IMR-90 (cell line): ENCODE results near the gene SNX14.

Experiments
- CEBPB ChIP-seq: IDR thresholded peaks from 2 replicates; pipeline ENCODE4 v1.6.1; 2012; ENCODE audit warnings: low read depth, low read length, improper control_type of control experiment
- FOS ChIP-seq: fragments of 150-350 bp; IDR thresholded peaks from 2 replicates; pipeline ENCODE4 v1.6.1; 2016; ENCODE audit warnings: low read depth, low read length
- MAFK ChIP-seq: IDR thresholded peaks from 2 replicates; pipeline ENCODE4 v1.6.1; 2012; ENCODE audit warnings: low read depth, low read length, improper control_type of control experiment
- MAZ ChIP-seq: IDR thresholded peaks from 2 replicates; pipeline ENCODE4 v1.6.1; 2012; ENCODE audit warnings: low read depth, mild to moderate bottlenecking, low read length, improper control_type of control experiment, moderate library complexity, borderline replicate concordance
- MXI1 ChIP-seq: IDR thresholded peaks from 2 replicates; pipeline ENCODE4 v1.6.1; 2012; ENCODE audit warnings: low read depth, mild to moderate bottlenecking, low read length, moderate library complexity, borderline replicate concordance
- POLR2A ChIP-seq: IDR thresholded peaks from 2 replicates; pipeline ENCODE4 v1.6.1; 2012; ENCODE audit warnings: mild to moderate bottlenecking, low read depth, low read length
- RCOR1 ChIP-seq: IDR thresholded peaks from 2 replicates; pipeline ENCODE4 v1.6.1; 2012; ENCODE audit warnings: mild to moderate bottlenecking, low read length, improper control_type of control experiment; ENCODE audit not compliant: insufficient replicate concordance
- RFX5 ChIP-seq: IDR thresholded peaks from 2 replicates; pipeline ENCODE4 v1.8.0; 2012; ENCODE audit warnings: low read depth, mild to moderate bottlenecking, low read length, moderate library complexity
- SMC3 ChIP-seq: fragments of 150-350 bp; IDR thresholded peaks from 2 replicates; pipeline ENCODE4 v1.6.1; 2016; ENCODE audit warnings: low read depth, mild to moderate bottlenecking, antibody characterized with exemption, low read length, moderate library complexity
- TF ChIP-seq, protein P1 (sequence below): conservative IDR thresholded peaks from 2 replicates; pipeline ENCODE4 v1.5.1; 2012; ENCODE audit warnings: mild to moderate bottlenecking, low read depth, low read length, improper control_type of control experiment
- TF ChIP-seq, protein P2 (sequence below): fragments of 150-350 bp; IDR thresholded peaks from 2 replicates; pipeline ENCODE4 v1.6.1; 2017; ENCODE audit warnings: mild to moderate bottlenecking, antibody characterized with exemption, low read length, low read depth

DNA sequence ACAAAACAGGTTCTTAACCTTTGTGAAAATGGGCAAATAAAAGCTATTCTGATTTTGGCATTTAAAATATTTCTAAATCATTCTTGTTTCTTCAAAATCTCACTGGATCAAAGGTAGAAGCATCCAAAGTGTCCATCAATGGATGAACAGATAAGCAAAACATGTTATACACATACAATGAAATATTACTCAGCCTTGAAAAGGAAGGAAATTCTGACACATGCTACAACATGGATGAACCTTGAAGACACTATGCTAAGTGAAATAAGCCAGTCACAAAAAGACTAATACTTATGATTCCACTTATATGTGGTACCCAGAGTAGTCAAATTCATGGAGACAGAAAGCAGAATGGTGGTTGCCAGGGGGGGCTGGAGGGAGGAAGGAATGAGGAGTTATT is 45.9 kb downstream of the SNX14 start:
- TF ChIP-seq, protein P1, sequence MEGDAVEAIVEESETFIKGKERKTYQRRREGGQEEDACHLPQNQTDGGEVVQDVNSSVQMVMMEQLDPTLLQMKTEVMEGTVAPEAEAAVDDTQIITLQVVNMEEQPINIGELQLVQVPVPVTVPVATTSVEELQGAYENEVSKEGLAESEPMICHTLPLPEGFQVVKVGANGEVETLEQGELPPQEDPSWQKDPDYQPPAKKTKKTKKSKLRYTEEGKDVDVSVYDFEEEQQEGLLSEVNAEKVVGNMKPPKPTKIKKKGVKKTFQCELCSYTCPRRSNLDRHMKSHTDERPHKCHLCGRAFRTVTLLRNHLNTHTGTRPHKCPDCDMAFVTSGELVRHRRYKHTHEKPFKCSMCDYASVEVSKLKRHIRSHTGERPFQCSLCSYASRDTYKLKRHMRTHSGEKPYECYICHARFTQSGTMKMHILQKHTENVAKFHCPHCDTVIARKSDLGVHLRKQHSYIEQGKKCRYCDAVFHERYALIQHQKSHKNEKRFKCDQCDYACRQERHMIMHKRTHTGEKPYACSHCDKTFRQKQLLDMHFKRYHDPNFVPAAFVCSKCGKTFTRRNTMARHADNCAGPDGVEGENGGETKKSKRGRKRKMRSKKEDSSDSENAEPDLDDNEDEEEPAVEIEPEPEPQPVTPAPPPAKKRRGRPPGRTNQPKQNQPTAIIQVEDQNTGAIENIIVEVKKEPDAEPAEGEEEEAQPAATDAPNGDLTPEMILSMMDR: no peak
- TF ChIP-seq, protein P2, sequence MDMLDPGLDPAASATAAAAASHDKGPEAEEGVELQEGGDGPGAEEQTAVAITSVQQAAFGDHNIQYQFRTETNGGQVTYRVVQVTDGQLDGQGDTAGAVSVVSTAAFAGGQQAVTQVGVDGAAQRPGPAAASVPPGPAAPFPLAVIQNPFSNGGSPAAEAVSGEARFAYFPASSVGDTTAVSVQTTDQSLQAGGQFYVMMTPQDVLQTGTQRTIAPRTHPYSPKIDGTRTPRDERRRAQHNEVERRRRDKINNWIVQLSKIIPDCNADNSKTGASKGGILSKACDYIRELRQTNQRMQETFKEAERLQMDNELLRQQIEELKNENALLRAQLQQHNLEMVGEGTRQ: no peak
- TF ChIP-seq RCOR1: no peak
- no peak for TF ChIP-seq RFX5
- TF ChIP-seq CEBPB: no peak
- TF ChIP-seq POLR2A: no peak
- TF ChIP-seq MAZ: no peak
- no peak for TF ChIP-seq MXI1
- TF ChIP-seq MAFK: no peak
- TF ChIP-seq SMC3: no peak
- TF ChIP-seq FOS: no peak
